HepG2 (cell line): ENCODE results near the gene IDS. TPM values are rescaled to one million over a fixed set of nuclear protein-coding genes. Genes with fewer than 3 reads are reported as not detected.

Source experiments
- ELF1 ChIP-seq: sonication (generic); formaldehyde crosslinking; IDR thresholded peaks from 2 replicates; pipeline ENCODE4 v1.4.0; 2020; ENCODE audit warnings: missing genetic modification reagents
- HNRNPLL ChIP-seq: fragments of 200-400 bp; formaldehyde crosslinking; IDR thresholded peaks from 2 replicates; pipeline ENCODE4 v1.6.1; 2017; ENCODE audit warnings: mild to moderate bottlenecking, low read depth, low read length; ENCODE audit not compliant: poor library complexity, severe bottlenecking
- HOXA3 ChIP-seq: sonication (generic); formaldehyde crosslinking; IDR thresholded peaks from 2 replicates; pipeline ENCODE4 v1.5.0; 2020; ENCODE audit warnings: missing genetic modification reagents
- KMT2B ChIP-seq: IDR thresholded peaks from 2 replicates; pipeline ENCODE4 v1.6.1; 2016; ENCODE audit warnings: missing genetic modification reagents, missing compliant biosample characterization
- THAP11 ChIP-seq: IDR thresholded peaks from 2 replicates; pipeline ENCODE4 v1.6.1; 2016; ENCODE audit warnings: missing biosample characterization, missing genetic modification reagents
- U2AF1 ChIP-seq: fragments of 200-400 bp; formaldehyde crosslinking; optimal IDR thresholded peaks from 2 replicates; pipeline ENCODE3; 2017; ENCODE audit warnings: mild to moderate bottlenecking, low read depth, low read length
- XRCC5 ChIP-seq: fragments of 200-400 bp; formaldehyde crosslinking; optimal IDR thresholded peaks from 2 replicates; pipeline ENCODE3; 2017; ENCODE audit warnings: mild to moderate bottlenecking, low read length
- YEATS4 ChIP-seq: sonication (generic); formaldehyde crosslinking; IDR thresholded peaks from 2 replicates; pipeline ENCODE4 v1.4.0; 2020; ENCODE audit warnings: missing genetic modification reagents, borderline replicate concordance
- ZFYVE20 ChIP-seq: sonication (generic); formaldehyde crosslinking; IDR thresholded peaks from 2 replicates; pipeline ENCODE4 v1.8.0; 2023; ENCODE audit warnings: low read depth, mild to moderate bottlenecking, moderate library complexity, missing genetic modification reagents, borderline replicate concordance
- ZNF556 ChIP-seq: sonication (generic); formaldehyde crosslinking; IDR thresholded peaks from 2 replicates; pipeline ENCODE4 v1.4.0; 2020; ENCODE audit warnings: mild to moderate bottlenecking, missing genetic modification reagents, borderline replicate concordance
- ZSCAN20 ChIP-seq: sonication (generic); formaldehyde crosslinking; IDR thresholded peaks from 2 replicates; pipeline ENCODE4 v1.4.0; 2020; ENCODE audit warnings: missing genetic modification reagents, mild to moderate bottlenecking, borderline replicate concordance
- polyA plus RNA-seq, 8 experiments: library from polyadenylated mRNA; depleted of rRNA in 3 of 8; stranded (reverse) in 7 of 8; unstranded in 1 of 8; fragments of >200 nt; fragmentation: Illumina TruSeq in 4 of 8; extraction: Trizol in 4 of 8; gene quantifications; 2 replicates each; pipeline versions ENCODE4 v1.2.1 to v1.2.3, GENCODE V29; 2011 to 2016; ENCODE audit warnings: low read depth in 4 of 8, missing spikeins in 1 of 8, mixed read lengths in 1 of 8; ENCODE audit not compliant: insufficient read depth in 1 of 8
- total RNA-seq, 5 experiments: library from RNA; depleted of rRNA; stranded (reverse); fragments of >200 nt; fragmentation: Illumina TruSeq; extraction: Trizol; gene quantifications; 2 replicates each; pipeline ENCODE4 v1.2.3, GENCODE V29; 2016; ENCODE audit warnings: low read depth in 1 of 5
- TF ChIP-seq, protein P1 (sequence below): sonication (generic); formaldehyde crosslinking; IDR thresholded peaks from 2 replicates; pipeline ENCODE4; 2020; ENCODE audit warnings: missing genetic modification reagents, mild to moderate bottlenecking, borderline replicate concordance
- TF ChIP-seq, protein P2 (sequence below): sonication (generic); formaldehyde crosslinking; IDR thresholded peaks from 2 replicates; pipeline ENCODE4 v1.5.0; 2020; ENCODE audit warnings: mild to moderate bottlenecking, missing genetic modification reagents
- TF ChIP-seq, protein P3 (sequence below): sonication (generic); formaldehyde crosslinking; IDR thresholded peaks from 2 replicates; pipeline ENCODE4 v1.5.0; 2020; ENCODE audit warnings: mild to moderate bottlenecking, missing genetic modification reagents, borderline replicate concordance
- TF ChIP-seq, protein P4 (sequence below): sonication (generic); formaldehyde crosslinking; IDR thresholded peaks from 2 replicates; pipeline ENCODE4 v1.5.0; 2020; ENCODE audit warnings: missing genetic modification reagents, mild to moderate bottlenecking, borderline replicate concordance

IDS gene
- total and polyA plus RNA-seq, 2 of the 13 experiments (the other 11 are each of a cell fraction or from before 2014, with no cell fraction given): 2.2 to 11.9 TPM

DNA sequence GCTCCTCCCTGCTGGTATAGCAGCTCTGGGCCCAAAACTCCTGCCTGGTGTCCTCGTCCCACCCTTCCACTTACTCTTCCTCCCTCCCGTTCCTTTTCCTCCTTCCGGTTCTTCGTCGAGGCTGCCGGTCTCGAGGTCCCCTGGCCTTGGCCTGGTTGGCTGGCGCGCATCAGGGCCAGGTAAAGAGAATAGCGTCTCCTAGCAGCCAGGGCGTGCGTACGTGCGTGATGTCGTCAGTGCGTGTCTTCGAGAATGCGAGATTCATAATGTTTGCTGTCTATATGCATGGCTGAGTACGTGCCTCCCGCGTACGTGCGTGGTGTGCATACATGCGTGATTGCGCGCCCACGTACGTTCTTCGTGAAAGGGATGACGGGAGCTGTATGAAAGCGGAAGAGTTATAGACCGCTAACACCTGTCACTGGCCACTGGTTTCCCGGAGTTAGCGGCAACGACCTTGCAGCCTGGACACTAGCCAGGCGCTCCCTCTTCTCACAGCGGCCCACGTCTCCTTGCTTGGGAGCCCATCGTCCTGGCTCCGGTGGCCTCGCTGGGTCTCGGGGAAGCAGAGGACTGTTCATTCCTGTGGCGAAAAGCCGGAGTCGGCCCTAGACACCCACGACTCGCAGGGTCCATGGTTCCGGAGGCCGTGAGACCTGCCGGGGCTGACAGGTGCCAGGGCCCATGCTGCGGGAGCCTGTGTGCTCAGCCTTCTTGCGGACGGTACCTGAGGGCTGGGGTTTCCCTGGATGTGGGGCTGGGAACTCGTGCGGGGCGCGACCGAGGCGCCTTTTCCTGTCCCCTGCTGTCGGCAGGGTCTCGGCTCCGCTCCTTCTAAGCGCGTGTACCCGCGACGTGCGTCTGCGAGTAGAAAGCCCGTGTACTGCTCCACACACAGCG is 35.8 kb upstream of the IDS start, which contains the start of gene EOLA1 (continued):
- TF ChIP-seq, protein P1, sequence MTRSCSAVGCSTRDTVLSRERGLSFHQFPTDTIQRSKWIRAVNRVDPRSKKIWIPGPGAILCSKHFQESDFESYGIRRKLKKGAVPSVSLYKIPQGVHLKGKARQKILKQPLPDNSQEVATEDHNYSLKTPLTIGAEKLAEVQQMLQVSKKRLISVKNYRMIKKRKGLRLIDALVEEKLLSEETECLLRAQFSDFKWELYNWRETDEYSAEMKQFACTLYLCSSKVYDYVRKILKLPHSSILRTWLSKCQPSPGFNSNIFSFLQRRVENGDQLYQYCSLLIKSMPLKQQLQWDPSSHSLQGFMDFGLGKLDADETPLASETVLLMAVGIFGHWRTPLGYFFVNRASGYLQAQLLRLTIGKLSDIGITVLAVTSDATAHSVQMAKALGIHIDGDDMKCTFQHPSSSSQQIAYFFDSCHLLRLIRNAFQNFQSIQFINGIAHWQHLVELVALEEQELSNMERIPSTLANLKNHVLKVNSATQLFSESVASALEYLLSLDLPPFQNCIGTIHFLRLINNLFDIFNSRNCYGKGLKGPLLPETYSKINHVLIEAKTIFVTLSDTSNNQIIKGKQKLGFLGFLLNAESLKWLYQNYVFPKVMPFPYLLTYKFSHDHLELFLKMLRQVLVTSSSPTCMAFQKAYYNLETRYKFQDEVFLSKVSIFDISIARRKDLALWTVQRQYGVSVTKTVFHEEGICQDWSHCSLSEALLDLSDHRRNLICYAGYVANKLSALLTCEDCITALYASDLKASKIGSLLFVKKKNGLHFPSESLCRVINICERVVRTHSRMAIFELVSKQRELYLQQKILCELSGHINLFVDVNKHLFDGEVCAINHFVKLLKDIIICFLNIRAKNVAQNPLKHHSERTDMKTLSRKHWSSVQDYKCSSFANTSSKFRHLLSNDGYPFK (CRISPR knock-in tag): peak; percentile 23; the same call in 1 of the 2 replicates
- TF ChIP-seq ELF1 (CRISPR knock-in tag) (peak; percentile 72; the same call in 1 of the 2 replicates), YEATS4 (CRISPR knock-in tag) (0 out of 2 replicates have a peak, but pooled peaks have one; percentile 35), XRCC5 (no peak), HNRNPLL (peak; percentile 57), HOXA3 (CRISPR knock-in tag) (peak; percentile 90), KMT2B (CRISPR knock-in tag) (peak; percentile 39; the same call in 1 of the 2 replicates), U2AF1 (no peak), THAP11 (CRISPR knock-in tag) (peak; percentile 89), ZSCAN20 (CRISPR knock-in tag) (no peak), ZFYVE20 (CRISPR knock-in tag) (no peak), ZNF556 (CRISPR knock-in tag) (0 out of 2 replicates have a peak, but pooled peaks have one; percentile 16)
- TF ChIP-seq, protein P2, sequence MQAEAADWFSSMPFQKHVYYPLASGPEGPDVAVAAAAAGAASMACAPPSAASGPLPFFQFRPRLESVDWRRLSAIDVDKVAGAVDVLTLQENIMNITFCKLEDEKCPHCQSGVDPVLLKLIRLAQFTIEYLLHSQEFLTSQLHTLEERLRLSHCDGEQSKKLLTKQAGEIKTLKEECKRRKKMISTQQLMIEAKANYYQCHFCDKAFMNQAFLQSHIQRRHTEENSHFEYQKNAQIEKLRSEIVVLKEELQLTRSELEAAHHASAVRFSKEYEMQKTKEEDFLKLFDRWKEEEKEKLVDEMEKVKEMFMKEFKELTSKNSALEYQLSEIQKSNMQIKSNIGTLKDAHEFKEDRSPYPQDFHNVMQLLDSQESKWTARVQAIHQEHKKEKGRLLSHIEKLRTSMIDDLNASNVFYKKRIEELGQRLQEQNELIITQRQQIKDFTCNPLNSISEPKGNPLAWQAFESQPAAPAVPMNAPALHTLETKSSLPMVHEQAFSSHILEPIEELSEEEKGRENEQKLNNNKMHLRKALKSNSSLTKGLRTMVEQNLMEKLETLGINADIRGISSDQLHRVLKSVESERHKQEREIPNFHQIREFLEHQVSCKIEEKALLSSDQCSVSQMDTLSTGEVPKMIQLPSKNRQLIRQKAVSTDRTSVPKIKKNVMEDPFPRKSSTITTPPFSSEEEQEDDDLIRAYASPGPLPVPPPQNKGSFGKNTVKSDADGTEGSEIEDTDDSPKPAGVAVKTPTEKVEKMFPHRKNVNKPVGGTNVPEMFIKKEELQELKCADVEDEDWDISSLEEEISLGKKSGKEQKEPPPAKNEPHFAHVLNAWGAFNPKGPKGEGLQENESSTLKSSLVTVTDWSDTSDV (CRISPR knock-in tag): no peak
- TF ChIP-seq, protein P3, sequence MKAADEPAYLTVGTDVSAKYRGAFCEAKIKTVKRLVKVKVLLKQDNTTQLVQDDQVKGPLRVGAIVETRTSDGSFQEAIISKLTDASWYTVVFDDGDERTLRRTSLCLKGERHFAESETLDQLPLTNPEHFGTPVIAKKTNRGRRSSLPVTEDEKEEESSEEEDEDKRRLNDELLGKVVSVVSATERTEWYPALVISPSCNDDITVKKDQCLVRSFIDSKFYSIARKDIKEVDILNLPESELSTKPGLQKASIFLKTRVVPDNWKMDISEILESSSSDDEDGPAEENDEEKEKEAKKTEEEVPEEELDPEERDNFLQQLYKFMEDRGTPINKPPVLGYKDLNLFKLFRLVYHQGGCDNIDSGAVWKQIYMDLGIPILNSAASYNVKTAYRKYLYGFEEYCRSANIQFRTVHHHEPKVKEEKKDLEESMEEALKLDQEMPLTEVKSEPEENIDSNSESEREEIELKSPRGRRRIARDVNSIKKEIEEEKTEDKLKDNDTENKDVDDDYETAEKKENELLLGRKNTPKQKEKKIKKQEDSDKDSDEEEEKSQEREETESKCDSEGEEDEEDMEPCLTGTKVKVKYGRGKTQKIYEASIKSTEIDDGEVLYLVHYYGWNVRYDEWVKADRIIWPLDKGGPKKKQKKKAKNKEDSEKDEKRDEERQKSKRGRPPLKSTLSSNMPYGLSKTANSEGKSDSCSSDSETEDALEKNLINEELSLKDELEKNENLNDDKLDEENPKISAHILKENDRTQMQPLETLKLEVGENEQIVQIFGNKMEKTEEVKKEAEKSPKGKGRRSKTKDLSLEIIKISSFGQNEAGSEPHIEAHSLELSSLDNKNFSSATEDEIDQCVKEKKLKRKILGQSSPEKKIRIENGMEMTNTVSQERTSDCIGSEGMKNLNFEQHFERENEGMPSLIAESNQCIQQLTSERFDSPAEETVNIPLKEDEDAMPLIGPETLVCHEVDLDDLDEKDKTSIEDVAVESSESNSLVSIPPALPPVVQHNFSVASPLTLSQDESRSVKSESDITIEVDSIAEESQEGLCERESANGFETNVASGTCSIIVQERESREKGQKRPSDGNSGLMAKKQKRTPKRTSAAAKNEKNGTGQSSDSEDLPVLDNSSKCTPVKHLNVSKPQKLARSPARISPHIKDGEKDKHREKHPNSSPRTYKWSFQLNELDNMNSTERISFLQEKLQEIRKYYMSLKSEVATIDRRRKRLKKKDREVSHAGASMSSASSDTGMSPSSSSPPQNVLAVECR (CRISPR knock-in tag): peak; percentile 83
- TF ChIP-seq, protein P4, sequence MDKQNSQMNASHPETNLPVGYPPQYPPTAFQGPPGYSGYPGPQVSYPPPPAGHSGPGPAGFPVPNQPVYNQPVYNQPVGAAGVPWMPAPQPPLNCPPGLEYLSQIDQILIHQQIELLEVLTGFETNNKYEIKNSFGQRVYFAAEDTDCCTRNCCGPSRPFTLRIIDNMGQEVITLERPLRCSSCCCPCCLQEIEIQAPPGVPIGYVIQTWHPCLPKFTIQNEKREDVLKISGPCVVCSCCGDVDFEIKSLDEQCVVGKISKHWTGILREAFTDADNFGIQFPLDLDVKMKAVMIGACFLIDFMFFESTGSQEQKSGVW (CRISPR knock-in tag): no peak
